ENCODE results near the gene ANKRD13A. TPM values are rescaled to one million over a fixed set of nuclear protein-coding genes. Genes with fewer than 3 reads are reported as not detected.
"Not testable (repeated sequence)": the region's sequence is repeated elsewhere in the genome, so short reads cannot be mapped to it uniquely, and the experiment has no call there.

ANKRD13A gene
- total RNA-seq, 2 donors from 2014 or later = 33.0 to 35.0 TPM

- DNase-seq = no peak
- Histone ChIP-seq H3K27ac (no peak overlapping the region), H3K36me3 (replicated peaks in 1 of 2; ENCODE audit: insufficient read depth in 1 of 2, low read depth in 2 of 2) (no peaks in the 10 kb centered on the region), H3K4me3 (no peak overlapping the region), H3K4me1 (no peaks in the 10 kb centered on the region), H3K27me3 (no peaks in the 10 kb centered on the region), H3K9me3 (no peaks in the 10 kb centered on the region)
- TF ChIP-seq POLR2A (IDR thresholded peaks at IDR 0.05) (no peak), CTCF (IDR thresholded peaks at IDR 0.05) (no peak)
- WGBS, 2 donors = 90 to 93% methylated on average over 2 of the region's 2 CpGs
- intact Hi-C loops (cut with DNase I) = no loop called here
- no peak for ATAC-seq
Measured at GRCh38 chr12:110068654-110069053, 69.4 kb downstream of the ANKRD13A start.

- DNase-seq (no peak), ATAC-seq (no peak)
- intact Hi-C loops (cut with DNase I) = no loop called here
Measured at GRCh38 chr12:110071504-110071903, 72.3 kb downstream of the ANKRD13A start.

GRCh38 chr12:110071967-110072366 lies 72.7 kb downstream of the ANKRD13A start:
- no peak for DNase-seq
- no peak overlapping the region for H3K4me3 ChIP-seq

More at GRCh38 chr12:110071504-110071903, 72.3 kb downstream of the ANKRD13A start:
- no peaks in the 10 kb centered on the region for H3K9me3 ChIP-seq
- no peaks in the 10 kb centered on the region for H3K4me1 ChIP-seq
- TF ChIP-seq POLR2A (IDR thresholded peaks at IDR 0.05) (no peak), CTCF (IDR thresholded peaks at IDR 0.05) (no peak)
- H3K36me3 ChIP-seq (replicated peaks in 1 of 2; ENCODE audit: insufficient read depth in 1 of 2, low read depth in 2 of 2) = no peaks in the 10 kb centered on the region
- no peak overlapping the region for H3K4me3 ChIP-seq
- no peak overlapping the region for H3K27ac ChIP-seq
- H3K27me3 ChIP-seq = no peaks in the 10 kb centered on the region

GRCh38 chr12:110072636-110073035 lies 73.4 kb downstream of the ANKRD13A start:
- H3K27ac ChIP-seq; H3K9me3 ChIP-seq; ATAC-seq; H3K36me3 ChIP-seq (replicated peaks in 1 of 2; ENCODE audit: insufficient read depth in 1 of 2, low read depth in 2 of 2); intact Hi-C loops (cut with DNase I); DNase-seq; H3K4me1 ChIP-seq; H3K4me3 ChIP-seq; H3K27me3 ChIP-seq: not testable (repeated sequence)
- 70 to 71% methylated on average over 9 of the region's 9 CpGs for WGBS, 2 donors

More at GRCh38 chr12:110071967-110072366, 72.7 kb downstream of the ANKRD13A start:
- 79 to 84% methylated on average over 3 of the region's 3 CpGs for WGBS, 2 donors
- Histone ChIP-seq H3K9me3 (no peaks in the 10 kb centered on the region), H3K27ac (no peak overlapping the region), H3K4me1 (no peaks in the 10 kb centered on the region), H3K27me3 (no peaks in the 10 kb centered on the region), H3K36me3 (replicated peaks in 1 of 2; ENCODE audit: insufficient read depth in 1 of 2, low read depth in 2 of 2) (no peaks in the 10 kb centered on the region)
- no peak for ATAC-seq
- intact Hi-C loops (cut with DNase I) = no loop called here
- TF ChIP-seq CTCF (IDR thresholded peaks at IDR 0.05) = no peak
- no peak for TF ChIP-seq POLR2A (IDR thresholded peaks at IDR 0.05)

GRCh38 chr12:110073049-110073831 lies 74.0 kb downstream of the ANKRD13A start:
- intact Hi-C loops (cut with DNase I) = no loop called here
- TF ChIP-seq CTCF (IDR thresholded peaks at IDR 0.05) (no peak), POLR2A (IDR thresholded peaks at IDR 0.05) (no peak)
- no peak overlapping the region for H3K4me3 ChIP-seq
- DNase-seq = peak in 2 of 4 donors; percentile 13 to 18
- no peaks in the 10 kb centered on the region for H3K4me1 ChIP-seq
- peak overlapping the region in 1 of 4 donors; percentile 6 for H3K27ac ChIP-seq
- WGBS, 2 donors = 25 to 29% methylated on average over 19 of the region's 19 CpGs
- H3K36me3 ChIP-seq (replicated peaks in 1 of 2; ENCODE audit: insufficient read depth in 1 of 2, low read depth in 2 of 2) = no peaks in the 10 kb centered on the region
- ATAC-seq = no peak
- H3K9me3 ChIP-seq = no peaks in the 10 kb centered on the region
- H3K27me3 ChIP-seq = no peaks in the 10 kb centered on the region

All from body of pancreas (tissue), 4 donors.